Fibroblast of lung (primary cell): ENCODE results near the gene PIAS1. TPM values are rescaled to one million over a fixed set of nuclear protein-coding genes. Genes with fewer than 3 reads are reported as not detected.

Experiments
- DNase-seq, 2 donors: peaks; one replicate each; pipeline versions ENCODE4 v3.0.0 to v3.0.0-alpha.2; 2010; ENCODE audit warnings: low read depth in 2 of 2
- H2AFZ ChIP-seq: 2 replicates; pipeline ENCODE4 v1.5.1; 2012; ENCODE audit warnings: low read length, control low read depth, inconsistent platforms
- H3K27ac ChIP-seq: 2 replicates; pipeline ENCODE4 v1.5.1; 2011; ENCODE audit warnings: low read length, control low read depth; ENCODE audit not compliant: insufficient read depth
- H3K27me3 ChIP-seq: 2 replicates; pipeline ENCODE4 v1.5.1; 2011; ENCODE audit warnings: mild to moderate bottlenecking, low read length; ENCODE audit not compliant: control insufficient read depth, insufficient read depth
- H3K36me3 ChIP-seq: 2 replicates; pipeline ENCODE4 v1.5.1; 2011; ENCODE audit warnings: low read length; ENCODE audit not compliant: control insufficient read depth, insufficient read depth
- H3K4me1 ChIP-seq: 2 replicates; pipeline ENCODE4 v1.5.1; 2011; ENCODE audit warnings: low read length; ENCODE audit not compliant: control insufficient read depth, insufficient read depth; ENCODE audit errors: extremely low read depth
- H3K4me2 ChIP-seq: 2 replicates; pipeline ENCODE4 v1.5.1; 2011; ENCODE audit warnings: low read length, control low read depth; ENCODE audit not compliant: insufficient read depth; ENCODE audit errors: extremely low read depth
- H3K4me3 ChIP-seq, 4 experiments: fragments of 200-600 bp in 1 of 4; sonication (generic) in 1 of 4; replicated peaks in 1 of 4; 2 replicates each; pipeline ENCODE4 v1.5.1; 2011 to 2016; ENCODE audit warnings: low read length in 4 of 4, low read depth in 3 of 4, mild to moderate bottlenecking in 3 of 4, control low read depth in 2 of 4, inconsistent platforms in 1 of 4, mixed read lengths in 1 of 4; ENCODE audit not compliant: insufficient read depth in 1 of 4; ENCODE audit errors: control extremely low read depth in 1 of 4
- H3K79me2 ChIP-seq: 2 replicates; pipeline ENCODE4 v1.5.1; 2012; ENCODE audit warnings: mild to moderate bottlenecking, low read length, inconsistent platforms; ENCODE audit not compliant: control insufficient read depth, insufficient read depth
- H3K9ac ChIP-seq: 2 replicates; pipeline ENCODE4 v1.5.1; 2011; ENCODE audit warnings: mild to moderate bottlenecking, low read length, control low read depth; ENCODE audit not compliant: insufficient read depth
- H3K9me3 ChIP-seq: 2 replicates; pipeline ENCODE4 v1.5.1; 2012; ENCODE audit warnings: low read depth, low read length; ENCODE audit not compliant: control insufficient read depth, insufficient read depth
- H4K20me1 ChIP-seq: 2 replicates; pipeline ENCODE4 v1.5.1; 2011; ENCODE audit warnings: low read length; ENCODE audit not compliant: control insufficient read depth, insufficient read depth; ENCODE audit errors: extremely low read depth
- EZH2 ChIP-seq: IDR thresholded peaks from 2 replicates; pipeline ENCODE4 v1.5.1; 2012; ENCODE audit warnings: low read length, control low read depth, mild to moderate bottlenecking; ENCODE audit errors: missing control alignments
- polyA plus RNA-seq, 2 donors: library from polyadenylated mRNA; depleted of rRNA in 1 of 2; stranded (reverse) in 1 of 2; unstranded in 1 of 2; fragments of >200 nt; gene quantifications; 2 replicates each; pipeline ENCODE4 v1.2.1, GENCODE V29; 2011 to 2012; ENCODE audit warnings: missing spikeins in 1 of 2
- total RNA-seq: library from RNA; depleted of rRNA; stranded (reverse); fragments of >200 nt; gene quantifications from 2 replicates; pipeline ENCODE4 v1.2.1, GENCODE V29; 2014
- TF ChIP-seq, protein P1 (sequence below), 2 donors: IDR thresholded peaks in 1 of 2; conservative IDR thresholded peaks in 1 of 2; 1 replicate in 1 of 2; 2 replicates in 1 of 2; pipeline ENCODE4 v1.5.1; 2011 to 2012; ENCODE audit warnings: low read length in 2 of 2, control low read depth in 1 of 2, inconsistent platforms in 1 of 2, low read depth in 1 of 2, mild to moderate bottlenecking in 1 of 2

PIAS1 gene
- total and polyA plus RNA-seq, 2 donors (not counting 1 experiment from before 2014, with no cell fraction given) = 17.0 to 35.1 TPM

DNA sequence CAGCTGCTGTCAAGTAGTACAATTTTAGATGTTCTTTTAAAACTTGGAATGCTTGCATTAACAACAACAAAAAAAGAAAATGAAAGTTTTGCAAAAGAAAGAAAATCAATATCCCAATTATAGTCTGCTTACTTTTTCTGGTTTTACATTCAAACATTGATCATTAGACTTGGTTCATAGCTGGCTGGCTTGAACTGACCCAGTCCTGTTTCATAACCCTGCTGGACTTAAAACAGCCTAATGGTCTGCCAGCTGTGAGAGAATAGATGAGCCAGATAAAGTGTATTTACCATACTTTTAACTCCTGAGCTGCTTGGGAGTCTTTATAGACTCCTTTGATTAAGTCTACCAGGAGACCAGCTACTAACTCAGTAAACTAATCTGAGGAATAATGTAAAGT, 59.2 kb downstream of the PIAS1 start:
- H3K4me3 ChIP-seq = no peak overlapping the region
- H3K4me1 ChIP-seq = peaks cover 2% of the 10 kb centered on the region
- H3K4me2 ChIP-seq = peak overlapping the region; percentile 89
- no peak for TF ChIP-seq EZH2
- TF ChIP-seq, protein P1, sequence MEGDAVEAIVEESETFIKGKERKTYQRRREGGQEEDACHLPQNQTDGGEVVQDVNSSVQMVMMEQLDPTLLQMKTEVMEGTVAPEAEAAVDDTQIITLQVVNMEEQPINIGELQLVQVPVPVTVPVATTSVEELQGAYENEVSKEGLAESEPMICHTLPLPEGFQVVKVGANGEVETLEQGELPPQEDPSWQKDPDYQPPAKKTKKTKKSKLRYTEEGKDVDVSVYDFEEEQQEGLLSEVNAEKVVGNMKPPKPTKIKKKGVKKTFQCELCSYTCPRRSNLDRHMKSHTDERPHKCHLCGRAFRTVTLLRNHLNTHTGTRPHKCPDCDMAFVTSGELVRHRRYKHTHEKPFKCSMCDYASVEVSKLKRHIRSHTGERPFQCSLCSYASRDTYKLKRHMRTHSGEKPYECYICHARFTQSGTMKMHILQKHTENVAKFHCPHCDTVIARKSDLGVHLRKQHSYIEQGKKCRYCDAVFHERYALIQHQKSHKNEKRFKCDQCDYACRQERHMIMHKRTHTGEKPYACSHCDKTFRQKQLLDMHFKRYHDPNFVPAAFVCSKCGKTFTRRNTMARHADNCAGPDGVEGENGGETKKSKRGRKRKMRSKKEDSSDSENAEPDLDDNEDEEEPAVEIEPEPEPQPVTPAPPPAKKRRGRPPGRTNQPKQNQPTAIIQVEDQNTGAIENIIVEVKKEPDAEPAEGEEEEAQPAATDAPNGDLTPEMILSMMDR (conservative IDR thresholded peaks at IDR 0.05 in 1 of 2, IDR thresholded peaks at IDR 0.05 in 1 of 2; ENCODE audit: low read depth in 1 of 2, low read length in 2 of 2) = no peak
- no peaks in the 10 kb centered on the region for H4K20me1 ChIP-seq
- H3K9me3 ChIP-seq = no peaks in the 10 kb centered on the region
- peak; percentile 33 to 51 for DNase-seq
- no peak overlapping the region for H3K27ac ChIP-seq
- H3K9ac ChIP-seq = no peak overlapping the region
- peaks cover under 1% of the 10 kb centered on the region for H3K36me3 ChIP-seq
- H2AFZ ChIP-seq = no peak overlapping the region
- peaks cover 40% of the 10 kb centered on the region for H3K79me2 ChIP-seq
- H3K27me3 ChIP-seq = no peaks in the 10 kb centered on the region

DNA sequence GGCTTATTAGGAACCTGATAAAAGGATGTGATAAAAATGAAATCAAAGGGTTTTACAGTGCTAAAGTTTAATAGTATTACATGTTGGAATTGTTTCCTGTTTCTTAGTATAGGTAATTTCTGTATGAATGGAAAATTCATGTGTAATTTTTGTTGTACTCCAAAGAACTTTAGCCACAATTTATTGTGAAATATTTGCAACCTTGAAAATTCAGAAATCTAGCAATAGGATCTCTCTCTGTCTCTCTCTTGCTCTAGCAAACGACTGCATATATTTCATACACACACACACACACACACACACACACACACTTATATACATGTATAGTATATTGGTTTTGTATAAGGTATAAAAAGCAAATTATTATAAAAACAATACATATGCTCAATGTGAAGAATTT, 59.6 kb downstream of the PIAS1 start:
- Histone ChIP-seq H4K20me1 (no peaks in the 10 kb centered on the region), H3K27ac (no peak overlapping the region), H3K9me3 (no peaks in the 10 kb centered on the region), H3K27me3 (no peaks in the 10 kb centered on the region), H2AFZ (no peak overlapping the region), H3K79me2 (peaks cover 40% of the 10 kb centered on the region), H3K4me2 (peak overlapping the region; percentile 89), H3K9ac (no peak overlapping the region), H3K4me1 (peaks cover 2% of the 10 kb centered on the region), H3K36me3 (no peaks in the 10 kb centered on the region), H3K4me3 (peak overlapping the region; percentile 42 to 76 (median 55))
- DNase-seq = no peak
- no peak for TF ChIP-seq EZH2
- TF ChIP-seq, protein P1 (conservative IDR thresholded peaks at IDR 0.05 in 1 of 2, IDR thresholded peaks at IDR 0.05 in 1 of 2; ENCODE audit: low read depth in 1 of 2, low read length in 2 of 2) = no peak

DNA sequence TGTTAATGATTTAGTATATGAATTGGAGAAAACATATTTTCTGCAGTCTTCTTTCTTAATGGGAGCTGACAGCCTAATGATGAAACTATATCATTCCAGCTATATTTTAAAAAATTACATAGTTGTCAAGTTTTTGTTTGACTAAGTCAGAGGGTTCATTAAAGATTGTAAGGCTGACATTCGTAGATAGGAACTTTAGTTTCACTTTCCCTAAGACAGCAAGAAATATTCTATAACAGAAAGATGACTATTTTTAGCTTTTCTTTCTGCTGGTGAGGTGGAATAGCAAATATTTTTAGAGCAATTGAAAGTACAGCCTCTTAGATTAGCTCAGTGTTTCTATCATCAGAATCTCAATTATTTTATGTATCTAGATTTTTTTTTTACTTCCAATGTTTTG, 60.2 kb downstream of the PIAS1 start:
- no peaks in the 10 kb centered on the region for H4K20me1 ChIP-seq
- H3K27ac ChIP-seq = peak overlapping the region; percentile 13

More for the DNA sequence above, 60.2 kb downstream of the PIAS1 start:
- peaks cover 35% of the 10 kb centered on the region for H3K79me2 ChIP-seq
- TF ChIP-seq EZH2 = no peak
- TF ChIP-seq, protein P1 (conservative IDR thresholded peaks at IDR 0.05 in 1 of 2, IDR thresholded peaks at IDR 0.05 in 1 of 2; ENCODE audit: low read depth in 1 of 2, low read length in 2 of 2) = no peak
- H3K9me3 ChIP-seq = no peaks in the 10 kb centered on the region
- peak overlapping the region; percentile 42 to 76 (median 55) for H3K4me3 ChIP-seq
- H3K4me2 ChIP-seq = peak overlapping the region; percentile 89
- H3K27me3 ChIP-seq = no peaks in the 10 kb centered on the region
- peak; percentile 40 to 50 for DNase-seq
- no peaks in the 10 kb centered on the region for H3K36me3 ChIP-seq
- H3K4me1 ChIP-seq = peaks cover 2% of the 10 kb centered on the region
- no peak overlapping the region for H3K9ac ChIP-seq
- no peak overlapping the region for H2AFZ ChIP-seq
